NT2/D1 (cell line): Measurements from ENCODE around the gene LIX1.

Experiments used
- YY1 ChIP-seq: IDR thresholded peaks from 2 replicates; pipeline ENCODE4 v1.6.1; 2011; ENCODE audit not compliant: insufficient read length, insufficient read depth
- ZNF274 ChIP-seq: IDR thresholded peaks from 2 replicates; pipeline ENCODE4 v1.6.1; 2011; ENCODE audit warnings: mild to moderate bottlenecking, low read depth, low read length

DNA sequence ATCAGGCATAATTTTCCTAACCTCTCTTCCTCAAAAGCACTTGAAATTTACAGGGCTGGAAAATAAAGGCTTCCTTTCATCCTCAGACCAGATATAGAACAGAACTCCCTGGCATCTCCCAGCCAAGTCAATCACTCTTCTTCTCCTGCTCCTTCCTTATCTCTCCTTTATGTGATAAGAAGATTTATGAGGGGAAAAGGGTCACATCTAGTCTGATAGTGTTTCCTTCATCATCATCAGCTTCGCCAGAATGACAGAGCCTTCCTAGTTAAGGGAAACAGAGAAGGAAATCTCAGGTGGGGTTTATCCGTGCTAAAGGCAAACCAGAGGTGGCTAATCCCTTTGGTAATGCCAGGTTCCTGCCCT is 36.2 kb downstream of the LIX1 start:
- TF ChIP-seq YY1 (no peak), ZNF274 (no peak)
